NCI-H1092 (cell line): ENCODE measurements around the gene PRR5L.

Experiments
- DNase-seq: peaks from one replicate; lab custom pipeline; 2025; lab: John Stamatoyannopoulos, UW

The PRR5L gene

DNA sequence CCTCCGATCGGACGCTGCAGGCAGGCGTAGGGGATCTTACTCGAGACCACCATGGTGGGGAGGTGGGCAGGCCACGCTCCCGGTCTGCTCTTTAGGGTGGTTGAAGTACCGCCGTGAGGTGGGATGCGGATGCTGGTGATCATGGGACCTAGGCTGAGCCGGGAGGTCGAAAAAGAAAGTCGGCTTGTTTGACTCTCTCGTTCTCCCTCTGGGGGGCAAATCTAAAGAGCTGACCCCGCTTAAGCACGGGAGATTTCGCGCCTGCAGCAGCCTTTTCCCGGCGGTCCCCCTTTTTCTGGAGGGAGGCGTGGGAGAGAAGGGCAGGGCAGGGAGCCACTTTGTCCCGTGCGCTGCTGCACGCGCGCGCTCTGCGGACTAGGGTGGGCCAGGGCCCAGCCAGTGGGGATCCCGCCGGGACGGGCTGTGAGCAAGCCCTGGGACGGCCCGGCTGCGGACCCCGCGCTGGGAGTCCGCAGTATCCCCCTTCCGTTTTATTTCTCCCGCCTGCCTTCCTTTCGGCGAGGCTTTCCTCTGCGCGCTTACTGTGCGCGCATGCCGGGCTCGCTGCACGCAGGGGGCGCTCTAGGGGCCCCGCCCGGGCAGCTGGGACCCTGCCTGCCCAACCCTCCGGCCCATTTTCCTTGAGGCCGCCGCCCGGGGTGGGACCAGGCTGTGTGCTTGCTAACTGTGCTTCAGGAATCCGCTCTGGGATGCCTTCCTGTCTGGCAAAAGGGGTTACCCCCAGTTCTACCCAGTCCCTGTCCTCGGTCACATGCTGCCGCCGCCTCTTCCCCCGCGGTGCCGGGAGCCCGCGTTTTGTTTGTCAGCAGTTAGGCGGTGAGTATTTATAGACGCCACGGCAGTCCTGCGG, 81.0 kb downstream of the PRR5L start:
- no peak for DNase-seq

GRCh38 chr11:36377759-36378564, 81.9 kb downstream of the PRR5L start:
- DNase-seq: no peak

DNA sequence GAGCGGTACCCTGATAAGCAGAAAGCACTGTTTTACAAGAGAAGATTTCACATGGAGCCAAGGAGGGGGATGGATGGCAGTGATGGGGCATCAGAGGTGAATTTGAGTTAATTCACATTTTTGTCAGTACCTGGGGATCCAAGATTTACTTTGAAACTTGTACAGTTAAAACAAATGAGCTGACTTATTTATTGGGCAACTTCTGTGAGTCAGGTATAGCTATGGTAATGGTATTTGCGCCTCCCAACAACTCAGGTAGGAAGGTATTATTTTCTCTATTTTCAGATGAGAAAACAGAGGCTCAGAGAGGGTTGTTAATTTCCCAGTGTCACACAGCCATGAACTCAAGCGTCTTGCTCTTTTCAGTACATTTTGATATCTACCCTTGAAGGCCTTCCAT, 83.6 kb downstream of the PRR5L start:
- DNase-seq: no peak

DNA sequence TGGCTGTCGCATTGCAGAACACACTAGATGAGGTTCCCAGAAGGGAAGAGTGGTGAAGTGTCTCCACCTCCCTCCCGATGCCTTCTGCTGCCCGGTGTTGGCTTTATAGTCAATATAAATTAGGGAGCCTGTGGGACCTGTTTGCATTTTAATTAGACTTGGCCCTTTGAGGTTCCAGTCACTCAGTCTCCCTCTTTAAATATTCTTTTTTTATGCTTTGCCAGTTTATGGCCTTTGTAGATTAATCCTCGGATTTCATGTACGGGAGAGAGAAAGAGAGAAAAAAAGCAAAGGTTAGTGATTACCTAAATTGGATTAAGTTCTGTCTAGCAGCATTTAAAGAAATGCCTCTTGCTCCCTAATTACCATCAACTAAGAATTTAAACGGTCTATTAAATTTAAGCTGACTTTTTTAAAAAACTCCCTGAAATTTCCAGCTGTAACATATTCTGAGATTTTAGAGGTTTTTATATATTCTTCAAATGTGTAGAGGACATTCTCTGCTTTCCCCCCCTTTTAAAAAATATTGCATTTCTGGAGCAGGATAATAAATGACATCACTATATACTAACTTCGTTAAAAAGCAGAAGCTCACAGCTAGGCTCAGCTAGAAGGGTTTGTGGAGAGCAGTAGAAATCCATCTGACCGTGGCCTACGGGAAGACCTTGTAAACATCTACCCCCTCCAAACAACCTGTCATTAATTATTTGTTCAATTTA, 84.4 kb downstream of the PRR5L start:
- DNase-seq: no peak

DNA sequence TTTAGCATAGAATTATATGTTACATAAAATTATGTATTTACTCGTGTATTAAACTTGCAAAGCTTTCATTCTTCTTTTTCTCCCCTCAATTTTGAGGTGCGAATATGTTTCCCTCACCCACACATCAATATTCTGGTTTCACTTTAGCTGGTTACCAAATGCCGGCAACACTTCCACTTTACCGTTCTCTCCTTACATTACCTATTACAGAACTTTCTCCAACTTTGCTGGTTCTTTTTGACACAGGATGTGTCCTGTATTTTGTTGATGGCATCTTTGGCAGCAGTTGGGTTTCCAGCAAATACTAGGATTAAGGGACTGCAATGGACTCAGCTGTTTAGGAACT, 84.9 kb downstream of the PRR5L start:
- DNase-seq: no peak

DNA sequence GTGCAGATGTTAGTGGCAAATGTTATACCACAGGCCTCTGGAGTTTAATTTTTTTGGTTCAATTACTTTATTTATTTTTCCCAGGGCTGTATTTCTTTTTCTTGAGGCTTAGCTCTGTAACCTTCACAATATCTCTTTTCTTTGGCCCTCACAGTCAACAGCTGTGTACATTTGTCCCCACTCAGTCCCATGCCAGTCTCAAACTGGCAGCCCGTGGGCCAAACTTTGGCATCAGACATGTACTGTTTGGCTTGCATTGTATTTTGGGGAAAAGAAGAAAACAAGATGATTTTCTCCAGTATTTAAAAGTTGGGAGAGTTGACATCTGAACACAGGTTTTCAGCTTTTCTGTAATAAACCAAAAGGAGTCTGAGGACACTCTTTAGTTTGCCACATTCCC, 87.1 kb downstream of the PRR5L start:
- DNase-seq: no peak

GRCh38 chr11:36385121-36385970, 89.3 kb downstream of the PRR5L start:
- DNase-seq: no peak

DNA sequence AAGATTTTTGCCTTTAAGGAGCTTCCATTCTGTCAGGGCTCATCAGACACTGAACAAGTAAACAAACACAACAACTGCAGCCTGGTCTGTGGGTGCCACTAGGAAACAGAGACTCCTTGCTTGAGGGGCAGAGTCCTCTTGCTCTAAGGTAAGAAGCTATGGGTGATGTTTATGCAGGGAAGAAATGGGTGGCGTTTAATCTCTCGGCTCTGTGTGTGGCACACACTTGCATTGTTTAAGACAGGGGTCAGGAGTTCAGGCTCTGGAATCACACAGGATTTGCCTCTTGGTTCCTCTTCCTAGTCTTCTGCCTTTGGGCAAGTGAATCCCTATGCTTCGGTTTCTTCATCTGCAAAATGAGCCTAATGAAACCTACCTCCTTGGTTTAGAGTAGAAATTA, 90.3 kb downstream of the PRR5L start:
- DNase-seq: no peak

DNA sequence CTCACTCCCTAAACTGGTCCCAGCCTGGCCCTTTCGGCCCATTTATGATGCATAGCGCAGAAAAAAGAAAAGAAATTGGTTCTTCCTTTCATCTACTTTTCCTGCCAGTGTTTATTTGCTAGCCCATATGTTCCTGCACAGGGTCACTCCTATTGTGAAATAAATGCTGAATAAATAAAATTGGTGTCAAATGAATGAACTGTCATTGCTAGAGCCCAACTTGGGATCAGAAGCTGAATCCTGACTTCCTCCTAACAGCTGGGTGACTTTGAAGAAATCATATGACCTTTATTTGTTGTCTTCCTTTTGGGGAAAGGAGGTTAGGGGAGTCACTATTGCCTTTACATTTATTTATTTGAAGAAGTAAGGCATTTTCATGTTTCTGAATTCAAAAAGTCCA, 92.0 kb downstream of the PRR5L start:
- DNase-seq: no peak

GRCh38 chr11:36388951-36389350, 92.9 kb downstream of the PRR5L start:
- DNase-seq: no peak

DNA sequence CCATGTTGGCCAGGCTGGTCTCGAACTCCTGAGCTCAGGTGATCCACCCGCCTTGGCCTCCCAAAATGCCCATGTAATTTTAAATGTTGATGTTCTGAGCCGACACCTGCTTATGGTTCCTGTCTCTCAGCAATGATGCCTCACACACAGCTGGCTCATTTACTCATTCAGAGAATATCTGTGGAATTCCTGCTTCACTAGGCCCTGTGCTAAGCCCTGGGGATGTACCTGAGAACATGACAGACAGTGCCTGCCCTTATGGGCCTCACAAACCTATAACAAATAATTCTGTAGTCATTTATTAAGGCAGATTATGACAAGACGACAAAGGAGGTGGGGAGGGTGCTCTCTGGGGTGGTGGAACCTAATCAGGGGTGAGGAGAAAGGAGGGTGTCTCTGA, 93.7 kb downstream of the PRR5L start:
- no peak for DNase-seq

GRCh38 chr11:36390963-36391471, 94.9 kb downstream of the PRR5L start:
- DNase-seq: no peak

- DNase-seq: no peak
Measured at GRCh38 chr11:36392196-36392595, 96.1 kb downstream of the PRR5L start.

- DNase-seq: no peak
Measured at GRCh38 chr11:36394056-36394455, 98.0 kb downstream of the PRR5L start.

- no peak for DNase-seq
Measured at GRCh38 chr11:36394926-36395325, 98.8 kb downstream of the PRR5L start.

GRCh38 chr11:36395978-36396736, 100.1 kb downstream of the PRR5L start:
- no peak for DNase-seq

GRCh38 chr11:36398231-36398953, 102.3 kb downstream of the PRR5L start:
- no peak for DNase-seq

DNA sequence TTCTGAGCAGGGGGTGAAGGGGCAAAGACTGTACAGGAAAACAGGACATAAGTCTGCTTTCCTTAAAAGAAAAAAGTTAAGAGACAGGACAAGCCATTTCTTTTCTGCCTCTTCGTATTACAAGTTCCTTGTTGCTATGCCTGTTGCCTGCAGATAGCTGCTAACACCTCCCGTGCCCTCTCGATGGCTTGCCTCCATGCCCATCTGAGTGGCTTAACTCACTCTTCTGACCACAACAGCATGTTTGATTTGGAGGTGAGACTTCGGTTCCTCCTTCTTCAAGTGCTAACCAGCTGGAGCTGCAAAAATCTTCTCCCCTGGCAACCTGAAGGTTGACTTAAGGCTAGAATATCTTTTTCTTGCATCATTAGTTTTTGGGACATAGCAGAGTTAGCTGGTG, 103.1 kb downstream of the PRR5L start:
- DNase-seq: no peak

DNA sequence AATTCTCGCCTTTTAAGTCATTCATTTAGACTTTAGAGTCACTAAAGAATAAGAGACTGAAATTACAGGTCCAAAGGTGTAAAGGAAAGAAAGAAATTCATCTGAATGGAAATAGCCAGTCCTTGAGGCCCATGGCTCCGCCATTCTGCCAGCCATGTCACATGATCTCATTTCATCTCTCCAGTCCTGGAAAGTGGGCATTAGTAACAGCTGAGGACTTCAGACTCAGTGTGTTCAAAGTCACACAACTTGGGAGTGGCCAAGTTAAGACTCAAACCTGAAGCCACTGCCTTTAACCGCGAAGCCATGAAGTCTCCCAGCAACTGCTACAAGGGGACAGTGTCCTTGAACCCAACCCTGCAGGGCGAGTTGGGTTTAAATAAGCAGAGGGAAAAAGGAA, 103.7 kb downstream of the PRR5L start:
- DNase-seq: no peak

DNA sequence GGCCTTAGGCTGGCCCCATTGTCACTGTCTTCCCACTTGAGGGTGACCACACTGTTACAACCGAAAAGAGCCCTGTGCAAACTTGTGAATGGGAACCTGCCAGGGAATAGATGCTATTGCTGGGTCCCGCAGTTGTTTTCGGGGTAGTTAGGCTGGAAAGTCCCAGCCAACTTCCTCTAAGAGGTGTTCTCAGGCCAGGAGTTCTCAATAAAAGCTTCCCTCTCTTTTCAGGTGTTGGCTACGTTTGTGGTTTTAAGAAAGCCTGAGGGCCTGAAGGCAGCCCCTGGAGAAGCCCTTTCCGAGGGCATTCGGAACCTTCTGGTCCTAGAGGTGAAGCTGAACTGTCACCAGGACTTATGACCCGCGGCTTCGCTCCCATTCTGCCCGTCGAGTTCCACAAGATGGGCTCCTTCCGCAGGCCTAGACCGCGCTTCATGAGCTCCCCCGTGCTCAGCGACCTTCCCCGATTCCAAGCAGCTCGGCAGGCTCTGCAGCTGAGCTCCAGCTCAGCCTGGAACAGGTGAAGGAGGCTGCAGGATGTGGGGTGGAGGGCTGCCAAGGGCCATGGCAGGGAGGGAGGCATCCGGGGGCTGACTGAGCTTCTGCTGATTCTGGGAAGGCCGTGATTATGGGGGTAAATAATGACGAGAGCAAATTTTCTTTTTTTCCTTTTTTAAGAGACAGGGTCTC, 104.8 kb downstream of the PRR5L start:
- DNase-seq: no peak
